Measurements from ENCODE around the gene PDGFB. TPM values are rescaled to one million over a fixed set of nuclear protein-coding genes. Genes with fewer than 3 reads are reported as not detected.

The PDGFB gene
- total and polyA plus RNA-seq, 11 donors = 9.0 to 43.7 (median 21.3) TPM

- ATAC-seq = no peak
- Histone ChIP-seq H3K9me3 (no peaks in the 10 kb centered on the region), H3K4me1 (peaks cover 0 to 57% (median 27%) of the 10 kb centered on the region in 12 donors), H3K27me3 (peaks cover 0 to 34% (median 0%) of the 10 kb centered on the region in 9 donors), H3K27ac (no peak overlapping the region), H3K4me3 (no peak overlapping the region), H3K36me3 (no peaks in the 10 kb centered on the region)
- WGBS, 4 donors = 58 to 70% (median 65%) methylated on average over 5 of the region's 5 CpGs
- intact Hi-C loops (cut with DNase I) = loop anchor here in 3 of 10 donors (5.0 kb wide), 3 partner anchors 44 to 59 kb away; no protein-coding TSS in a partner anchor
- TF ChIP-seq POLR2A (IDR thresholded peaks at IDR 0.05) = no peak
- TF ChIP-seq CTCF (IDR thresholded peaks at IDR 0.05) = no peak
- no peak for DNase-seq
Observed at GRCh38 chr22:39248254-39248653, 3.5 kb upstream of the PDGFB start.

GRCh38 chr22:39247361-39247760 is 2.6 kb upstream of the PDGFB start:
- no peak overlapping the region for H3K4me3 ChIP-seq
- WGBS, 4 donors = 86 to 94% (median 93%) methylated on average over 5 to 7 of the region's 7 CpGs
- peak overlapping the region in 1 of 12 donors; percentile 34 for H3K27ac ChIP-seq
- H3K9me3 ChIP-seq = no peaks in the 10 kb centered on the region
- no peak for DNase-seq
- no peaks in the 10 kb centered on the region for H3K36me3 ChIP-seq
- peaks cover 0 to 34% (median 0%) of the 10 kb centered on the region in 9 donors for H3K27me3 ChIP-seq
- intact Hi-C loops (cut with DNase I) = loop anchor here in 3 of 10 donors (5.0 kb wide), 3 partner anchors 45 to 60 kb away; no protein-coding TSS in a partner anchor
- no peak for ATAC-seq
- peaks cover 0 to 57% (median 23%) of the 10 kb centered on the region in 12 donors for H3K4me1 ChIP-seq
- no peak for TF ChIP-seq POLR2A (IDR thresholded peaks at IDR 0.05)
- no peak for TF ChIP-seq CTCF (IDR thresholded peaks at IDR 0.05)

- Histone ChIP-seq H3K27ac (peak overlapping the region in 3 of 12 donors; percentile 3 to 34 (median 16)), H3K36me3 (peaks cover 0 to 2% (median 0%) of the 10 kb centered on the region in 9 donors), H3K9me3 (no peaks in the 10 kb centered on the region), H3K4me3 (no peak overlapping the region), H3K27me3 (peaks cover 0 to 32% (median 0%) of the 10 kb centered on the region in 9 donors), H3K4me1 (peaks cover 0 to 58% (median 23%) of the 10 kb centered on the region in 12 donors)
- DNase-seq = no peak
- no peak for ATAC-seq
- TF ChIP-seq POLR2A (IDR thresholded peaks at IDR 0.05) (no peak), CTCF (IDR thresholded peaks at IDR 0.05) (no peak)
- intact Hi-C loops (cut with DNase I) = loop anchor here in 3 of 10 donors (5.0 kb wide), 3 partner anchors 45 to 60 kb away; no protein-coding TSS in a partner anchor
- WGBS, 4 donors = 54 to 65% (median 64%) methylated on average over 10 of the region's 10 CpGs
Observed at GRCh38 chr22:39246690-39247332, 2.0 kb upstream of the PDGFB start.

- DNase-seq = no peak
- Histone ChIP-seq H3K36me3 (peaks cover 0 to 8% (median 0%) of the 10 kb centered on the region in 9 donors), H3K4me1 (peaks cover 0 to 64% (median 26%) of the 10 kb centered on the region in 12 donors), H3K27ac (peak overlapping the region in 4 of 12 donors; percentile 39 to 98 (median 92)), H3K4me3 (no peak overlapping the region), H3K9me3 (no peaks in the 10 kb centered on the region), H3K27me3 (peaks cover 0 to 38% (median 0%) of the 10 kb centered on the region in 9 donors)
- TF ChIP-seq POLR2A (IDR thresholded peaks at IDR 0.05) (no peak), CTCF (IDR thresholded peaks at IDR 0.05) (no peak)
- ATAC-seq = no peak
- intact Hi-C loops (cut with DNase I) = loop anchor here in 3 of 10 donors (5.0 kb wide), 3 partner anchors 46 to 61 kb away; no protein-coding TSS in a partner anchor
- 68 to 86% (median 74%) methylated on average over 3 of the region's 3 CpGs for WGBS, 4 donors
Observed at GRCh38 chr22:39246217-39246616, 1.4 kb upstream of the PDGFB start.
